Measurements from ENCODE around the gene PPP1R1A.

- TF ChIP-seq, protein P1, sequence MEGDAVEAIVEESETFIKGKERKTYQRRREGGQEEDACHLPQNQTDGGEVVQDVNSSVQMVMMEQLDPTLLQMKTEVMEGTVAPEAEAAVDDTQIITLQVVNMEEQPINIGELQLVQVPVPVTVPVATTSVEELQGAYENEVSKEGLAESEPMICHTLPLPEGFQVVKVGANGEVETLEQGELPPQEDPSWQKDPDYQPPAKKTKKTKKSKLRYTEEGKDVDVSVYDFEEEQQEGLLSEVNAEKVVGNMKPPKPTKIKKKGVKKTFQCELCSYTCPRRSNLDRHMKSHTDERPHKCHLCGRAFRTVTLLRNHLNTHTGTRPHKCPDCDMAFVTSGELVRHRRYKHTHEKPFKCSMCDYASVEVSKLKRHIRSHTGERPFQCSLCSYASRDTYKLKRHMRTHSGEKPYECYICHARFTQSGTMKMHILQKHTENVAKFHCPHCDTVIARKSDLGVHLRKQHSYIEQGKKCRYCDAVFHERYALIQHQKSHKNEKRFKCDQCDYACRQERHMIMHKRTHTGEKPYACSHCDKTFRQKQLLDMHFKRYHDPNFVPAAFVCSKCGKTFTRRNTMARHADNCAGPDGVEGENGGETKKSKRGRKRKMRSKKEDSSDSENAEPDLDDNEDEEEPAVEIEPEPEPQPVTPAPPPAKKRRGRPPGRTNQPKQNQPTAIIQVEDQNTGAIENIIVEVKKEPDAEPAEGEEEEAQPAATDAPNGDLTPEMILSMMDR (conservative IDR thresholded peaks at IDR 0.05; ENCODE audit: low read depth, low read length): peak; percentile 99
- TF ChIP-seq EZH2 (IDR thresholded peaks at IDR 0.05; ENCODE audit: borderline replicate concordance, low read depth, low read length, poor library complexity, severe bottlenecking): no peak
These were observed 8.6 kb downstream of the PPP1R1A start for GRCh38 chr12:54579696-54580333.
